Adrenal gland (tissue), 12 donors: ENCODE results near the gene BPHL. TPM values are rescaled to one million over a fixed set of nuclear protein-coding genes. Genes with fewer than 3 reads are reported as not detected.

Experiments used
- DNase-seq, 7 donors: peaks; one replicate each; pipeline ENCODE4 v3.0.0-alpha.2; 2019 to 2020
- H3K27ac ChIP-seq, 5 donors: fragments of 200-600 bp; sonication (generic) in 4 of 5; 1 replicate in 3 of 5; 2 replicates in 2 of 5; pipeline versions ENCODE4 v1.5.1 to v1.8.0; 2016 to 2020; ENCODE audit warnings: mild to moderate bottlenecking in 1 of 5
- H3K27me3 ChIP-seq: fragments of 200-600 bp; 2 replicates; pipeline ENCODE4 v1.8.0; 2021
- H3K36me3 ChIP-seq, 2 donors: fragments of 200-600 bp; replicated peaks in 1 of 2; 1 replicate in 1 of 2; 2 replicates in 1 of 2; pipeline versions ENCODE4 v1.5.1 to v1.8.0; 2018 to 2022
- H3K4me1 ChIP-seq, 2 donors: fragments of 200-600 bp; replicated peaks in 1 of 2; 1 replicate in 1 of 2; 2 replicates in 1 of 2; pipeline versions ENCODE4 v1.5.1 to v1.8.0; 2018 to 2021
- H3K4me3 ChIP-seq, 4 donors: fragments of 200-600 bp; sonication (generic) in 3 of 4; one replicate each; pipeline ENCODE4 v1.5.1; 2016 to 2018
- H3K9me3 ChIP-seq, 3 donors: fragments of 200-600 bp; sonication (generic) in 1 of 3; replicated peaks in 1 of 3; 1 replicate in 2 of 3; 2 replicates in 1 of 3; pipeline versions ENCODE4 v1.5.1 to v1.8.0; 2016 to 2021
- POLR2A ChIP-seq, 2 donors: fragments of 450-650 bp; IDR thresholded peaks; one replicate each; pipeline ENCODE4 v1.6.1; 2017; ENCODE audit warnings: antibody characterized with exemption in 2 of 2, mild to moderate bottlenecking in 2 of 2, moderate library complexity in 1 of 2
- WGBS, 4 donors: extraction: QIAGEN DNeasy Blood & Tissue Kit in 2 of 4; methylation state at CpG; one replicate each; pipeline versions ENCODE4 v1.1.5 to v1.1.7; 2013 to 2017; 5-methylcytosine and 5-hydroxymethylcytosine counted together
- intact Hi-C, 2 donors: fragments of 100-400 bp; cut with DNase I; formaldehyde crosslinking; loops; one replicate each; pipeline versions ENCODE4 v1.14.1 to v1.15.0; 2022 to 2023
- polyA plus RNA-seq, 3 donors: library from polyadenylated mRNA; stranded (reverse); fragments of 200-250 nt in 2 of 3; fragments of 350-450 nt in 1 of 3; fragmentation: Illumina TruSeq in 1 of 3; extraction: RNeasy Lipid Tissue Mini Kit (QIAGEN cat#74804) in 1 of 3; gene quantifications; one replicate each; pipeline ENCODE4 v1.2.3, GENCODE V29; 2013 to 2014
- total RNA-seq, 9 donors: library from RNA; depleted of rRNA in 4 of 9; stranded (reverse); fragments of >200 nt in 4 of 9; fragments of 120-200 nt in 1 of 9; fragmentation: NEBNext Ultra II Directional in 1 of 9; extraction: Animal tissue kit (Norgen Biotek cat#: 25700) in 1 of 9; gene quantifications; one replicate each; pipeline versions ENCODE4 v1.1.0 to v1.2.4, GENCODE V29; 2013 to 2023
- TF ChIP-seq, protein P1 (sequence below), 6 experiments: fragments of 450-650 bp in 4 of 6; fragments of 200-600 bp in 2 of 6; sonication (generic) in 1 of 6; IDR thresholded peaks; 1 replicate in 5 of 6; 2 replicates in 1 of 6; pipeline versions ENCODE4 v1.5.1 to v1.8.0; 2016 to 2021; ENCODE audit warnings: antibody characterized with exemption in 6 of 6, mild to moderate bottlenecking in 2 of 6, moderate library complexity in 1 of 6
- donor health status: healthy with polysubstance abuse.
- donor health status: Bipolar disorder and iron deficiency.
- donor health status: DM: yes; HTN: yes; CAD: no.
- donor health status: DM: no; HTN: no; CAD: no.
- donor health status: DM: no; HTN: no; CAD: no.
- donor health status: DM: yes; HTN: yes; CAD: no.

BPHL gene
- total and polyA plus RNA-seq, 12 donors: 17.2 to 58.1 (median 25.3) TPM

DNA sequence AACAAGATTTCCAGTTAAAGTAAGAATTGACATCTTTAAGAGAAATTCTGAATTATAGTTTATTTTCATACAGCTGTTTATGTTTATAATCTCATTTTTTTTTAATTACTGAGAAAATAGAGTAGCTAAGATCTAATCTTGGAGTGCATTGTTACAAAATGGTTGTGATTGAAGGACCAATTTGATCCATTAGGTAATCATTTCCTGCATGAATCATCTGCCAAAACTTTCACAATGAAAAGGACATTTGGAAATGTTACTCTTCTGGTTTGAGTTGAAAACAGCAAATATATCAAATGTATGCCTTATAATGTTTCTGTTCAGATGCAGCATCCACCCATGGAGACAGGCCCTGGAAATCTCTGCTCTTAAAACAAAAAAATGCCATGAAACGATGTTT lies 19.8 kb downstream of the BPHL start:
- H3K27me3 ChIP-seq: no peaks in the 10 kb centered on the region
- intact Hi-C loops: loop anchor here in 1 of 2 donors (10.0 kb wide), 1 partner anchor 596 kb away; no protein-coding TSS in a partner anchor
- H3K4me3 ChIP-seq: no peak overlapping the region
- H3K36me3 ChIP-seq: peaks cover 0 to 12% of the 10 kb centered on the region in 2 donors
- no peaks in the 10 kb centered on the region for H3K9me3 ChIP-seq
- H3K4me1 ChIP-seq: peaks cover 0 to 4% of the 10 kb centered on the region in 2 donors
- H3K27ac ChIP-seq: peak overlapping the region in 2 of 5 donors; percentile 6 to 81
- 61 to 73% (median 66%) methylated on average over 1 of the region's 1 CpG for WGBS, 4 donors
- no peak for TF ChIP-seq POLR2A (IDR thresholded peaks at IDR 0.05)
- TF ChIP-seq, protein P1, sequence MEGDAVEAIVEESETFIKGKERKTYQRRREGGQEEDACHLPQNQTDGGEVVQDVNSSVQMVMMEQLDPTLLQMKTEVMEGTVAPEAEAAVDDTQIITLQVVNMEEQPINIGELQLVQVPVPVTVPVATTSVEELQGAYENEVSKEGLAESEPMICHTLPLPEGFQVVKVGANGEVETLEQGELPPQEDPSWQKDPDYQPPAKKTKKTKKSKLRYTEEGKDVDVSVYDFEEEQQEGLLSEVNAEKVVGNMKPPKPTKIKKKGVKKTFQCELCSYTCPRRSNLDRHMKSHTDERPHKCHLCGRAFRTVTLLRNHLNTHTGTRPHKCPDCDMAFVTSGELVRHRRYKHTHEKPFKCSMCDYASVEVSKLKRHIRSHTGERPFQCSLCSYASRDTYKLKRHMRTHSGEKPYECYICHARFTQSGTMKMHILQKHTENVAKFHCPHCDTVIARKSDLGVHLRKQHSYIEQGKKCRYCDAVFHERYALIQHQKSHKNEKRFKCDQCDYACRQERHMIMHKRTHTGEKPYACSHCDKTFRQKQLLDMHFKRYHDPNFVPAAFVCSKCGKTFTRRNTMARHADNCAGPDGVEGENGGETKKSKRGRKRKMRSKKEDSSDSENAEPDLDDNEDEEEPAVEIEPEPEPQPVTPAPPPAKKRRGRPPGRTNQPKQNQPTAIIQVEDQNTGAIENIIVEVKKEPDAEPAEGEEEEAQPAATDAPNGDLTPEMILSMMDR (IDR thresholded peaks at IDR 0.05): no peak
- no peak for DNase-seq

DNA sequence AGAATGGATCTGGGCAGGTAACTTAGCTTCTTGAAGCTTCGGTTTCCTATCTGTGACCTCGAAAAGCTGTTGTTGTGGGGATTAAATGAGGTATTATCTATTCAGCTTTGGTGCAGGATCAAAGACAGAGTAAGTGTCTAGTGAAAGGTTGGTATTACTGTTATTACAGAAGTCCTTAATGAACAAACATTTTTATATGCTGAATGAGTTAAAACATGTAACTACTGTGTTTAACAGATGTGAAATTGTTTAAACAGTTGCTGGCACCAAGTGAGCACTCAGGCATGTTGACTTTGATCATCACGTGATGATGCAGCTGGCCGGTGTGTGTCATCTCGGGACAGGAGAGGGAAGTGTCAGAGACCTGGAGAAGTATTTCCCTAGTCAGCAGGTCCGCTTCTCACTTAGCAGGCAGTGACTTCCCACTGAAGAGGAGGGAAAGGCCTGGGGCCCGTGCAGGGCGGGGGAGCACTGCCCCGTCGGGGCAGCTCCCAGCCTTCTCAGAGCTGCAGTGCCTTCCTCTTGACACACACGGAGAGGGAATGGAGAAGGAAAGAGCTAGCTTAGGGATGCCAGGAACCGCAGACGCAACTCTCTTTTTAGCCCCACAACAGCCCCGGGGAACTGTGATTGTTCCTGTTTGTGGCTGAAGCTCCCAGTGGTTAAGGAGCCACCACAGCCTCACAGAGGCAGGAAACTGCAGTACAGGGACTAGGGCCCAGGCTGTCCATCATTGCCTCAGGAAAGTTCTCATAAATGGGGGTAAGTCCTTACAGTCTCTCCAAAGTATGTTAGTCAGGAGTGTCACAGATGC lies 20.8 kb downstream of the BPHL start:
- WGBS, 4 donors: 64 to 72% (median 70%) methylated on average over 10 to 14 of the region's 14 CpGs
- DNase-seq: peak; percentile 39 to 77 (median 45)
- Histone ChIP-seq H3K4me3 (no peak overlapping the region), H3K27ac (peak overlapping the region in 3 of 5 donors; percentile 6 to 81 (median 15)), H3K36me3 (peaks cover 0 to 17% of the 10 kb centered on the region in 2 donors), H3K4me1 (peaks cover 0 to 4% of the 10 kb centered on the region in 2 donors), H3K27me3 (no peaks in the 10 kb centered on the region), H3K9me3 (no peaks in the 10 kb centered on the region)
- intact Hi-C loops: loop anchor here in 1 of 2 donors (10.0 kb wide), 1 partner anchor 596 kb away; no protein-coding TSS in a partner anchor
- TF ChIP-seq, protein P1 (IDR thresholded peaks at IDR 0.05): no peak
- TF ChIP-seq POLR2A (IDR thresholded peaks at IDR 0.05): peak in 1 of 2 donors; percentile 7

DNA sequence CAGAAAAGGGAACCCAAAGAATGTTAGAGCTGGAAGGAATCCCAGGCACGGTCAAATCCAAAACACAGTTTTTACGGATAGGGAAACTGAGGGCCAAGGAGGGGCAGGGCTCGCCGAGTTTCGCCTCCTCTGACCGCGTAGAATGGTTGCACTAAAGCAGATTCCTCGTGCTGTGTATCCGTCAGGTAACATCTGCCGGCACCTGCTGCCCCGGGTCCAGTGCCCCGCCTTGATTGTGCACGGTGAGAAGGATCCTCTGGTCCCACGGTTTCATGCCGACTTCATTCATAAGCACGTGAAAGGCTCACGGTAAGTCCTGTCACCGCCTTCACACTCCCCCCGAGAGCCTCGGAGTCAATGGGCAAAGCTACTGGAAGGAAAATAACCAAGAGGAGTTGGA lies 21.7 kb downstream of the BPHL start:
- DNase-seq: no peak
- Histone ChIP-seq H3K36me3 (peaks cover 0 to 17% of the 10 kb centered on the region in 2 donors), H3K27me3 (no peaks in the 10 kb centered on the region), H3K4me1 (peaks cover 0 to 4% of the 10 kb centered on the region in 2 donors), H3K9me3 (no peaks in the 10 kb centered on the region), H3K4me3 (no peak overlapping the region), H3K27ac (peak overlapping the region in 1 of 5 donors; percentile 81)
- no peak for TF ChIP-seq POLR2A (IDR thresholded peaks at IDR 0.05)
- TF ChIP-seq, protein P1 (IDR thresholded peaks at IDR 0.05): no peak
- intact Hi-C loops: no loop called here
- WGBS, 4 donors: 92 to 95% (median 95%) methylated on average over 20 of the region's 20 CpGs

DNA sequence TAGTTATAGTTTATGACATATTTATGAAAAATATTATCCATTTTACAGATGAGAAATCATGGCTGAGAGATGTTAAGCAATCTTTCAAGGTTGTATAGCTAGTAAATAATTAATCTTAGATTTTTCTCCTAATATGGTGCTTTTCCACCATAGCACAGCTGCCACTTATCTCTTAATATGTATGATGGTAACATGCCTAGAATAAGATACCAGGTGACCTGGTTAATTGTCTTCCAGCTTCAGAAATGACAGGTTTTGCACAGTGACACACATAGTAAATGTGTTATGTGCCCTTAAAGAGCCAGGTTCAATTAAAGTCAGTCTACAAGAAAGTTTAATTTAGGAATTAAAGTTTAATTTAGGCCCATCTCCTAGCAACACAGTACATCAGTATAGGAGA lies 24.0 kb downstream of the BPHL start:
- Histone ChIP-seq H3K4me1 (peaks cover 0 to 4% of the 10 kb centered on the region in 2 donors), H3K36me3 (peaks cover 0 to 13% of the 10 kb centered on the region in 2 donors), H3K4me3 (no peak overlapping the region), H3K27me3 (no peaks in the 10 kb centered on the region), H3K27ac (no peak overlapping the region), H3K9me3 (no peaks in the 10 kb centered on the region)
- no peak for DNase-seq
- TF ChIP-seq, protein P1 (IDR thresholded peaks at IDR 0.05): no peak
- TF ChIP-seq POLR2A (IDR thresholded peaks at IDR 0.05): no peak
- intact Hi-C loops: no loop called here
